GM21576 (cell line): ENCODE measurements around the gene ZNF57.
"Not testable (repeated sequence)": the region's sequence is repeated elsewhere in the genome, so short reads cannot be mapped to it uniquely, and the experiment has no call there.

Experiments
- ATAC-seq: cut with Tn5 transposase; IDR thresholded peaks from one replicate; pipeline ENCODE4 v1.9.1; 2021; ENCODE audit warnings: mild to moderate bottlenecking, moderate library complexity; ENCODE audit not compliant: unreplicated experiment

Gene ZNF57

GRCh38 chr19:2950286-2951124 is 49.8 kb downstream of the ZNF57 start:
- ATAC-seq: peak; percentile 96

DNA sequence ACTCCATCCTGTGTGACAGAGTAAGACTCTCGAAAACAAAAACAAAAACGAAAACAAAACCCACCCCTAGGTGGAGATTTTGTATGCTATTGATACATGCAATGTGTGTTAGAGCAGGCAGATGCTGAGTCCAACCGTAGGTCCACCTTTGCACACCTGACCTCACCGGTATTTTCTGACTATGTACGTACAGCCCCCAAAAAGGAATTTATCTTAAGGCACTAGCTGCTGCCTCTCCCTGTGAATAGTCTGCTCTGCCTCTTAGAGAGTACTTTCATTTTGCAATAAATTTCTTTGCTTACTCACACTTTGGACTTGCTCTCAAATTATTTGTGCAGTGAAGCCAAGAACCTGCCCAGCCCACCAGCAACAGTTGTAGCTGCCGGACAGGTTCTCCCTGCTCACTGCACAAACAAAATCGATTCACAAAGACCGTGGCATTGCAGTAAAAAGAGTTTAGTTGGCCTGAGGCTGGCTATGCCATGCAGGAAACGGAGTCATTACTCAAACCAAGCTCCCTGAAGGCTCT is 52.3 kb downstream of the ZNF57 start:
- ATAC-seq: no peak

- no peak for ATAC-seq
Measured at GRCh38 chr19:2957160-2957559, 56.4 kb downstream of the ZNF57 start.

DNA sequence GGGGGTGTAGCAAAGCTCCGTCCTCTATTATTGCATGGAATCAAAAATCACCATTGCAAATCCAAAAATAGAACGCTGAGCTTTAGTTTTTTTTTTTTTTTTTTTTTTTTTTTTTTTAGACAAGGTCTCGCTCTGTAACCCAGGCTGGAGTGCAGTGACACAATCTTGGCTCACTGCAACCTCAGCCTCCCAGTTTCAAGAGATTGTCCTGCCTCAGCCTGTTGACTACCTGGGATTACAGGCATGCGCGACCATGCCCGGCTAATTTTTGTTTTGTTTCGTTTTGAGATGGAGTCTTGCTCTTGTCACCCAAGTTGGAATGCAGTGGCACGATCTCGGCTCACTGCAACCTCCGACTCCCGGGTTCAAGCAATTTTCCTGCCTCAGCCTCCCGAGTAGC is 59.4 kb downstream of the ZNF57 start:
- no peak for ATAC-seq

- ATAC-seq: no peak
Measured at GRCh38 chr19:2962018-2962670, 61.4 kb downstream of the ZNF57 start.

- ATAC-seq: no peak
Measured at GRCh38 chr19:2963122-2963521, 62.4 kb downstream of the ZNF57 start.

GRCh38 chr19:2963631-2964030 is 62.9 kb downstream of the ZNF57 start:
- not testable (repeated sequence) for ATAC-seq

DNA sequence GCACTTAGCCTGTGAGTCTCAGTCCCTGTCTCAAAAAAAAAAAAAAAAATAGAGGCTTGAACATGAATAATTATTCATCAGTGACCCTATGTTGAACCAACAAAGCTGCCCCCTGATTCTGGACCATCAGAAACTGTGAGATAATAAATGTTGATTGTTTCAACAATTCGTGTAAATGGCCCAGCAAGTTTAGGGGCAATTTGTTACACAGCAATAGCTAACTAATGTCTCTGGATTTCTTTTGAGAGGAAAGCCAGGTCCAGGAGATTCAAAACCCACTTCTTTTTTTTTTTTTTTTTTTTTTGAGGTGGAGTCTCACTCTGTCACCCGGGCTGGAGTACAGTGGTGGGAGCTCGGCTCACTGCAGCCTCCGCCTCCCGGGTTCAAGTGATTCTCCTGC is 64.1 kb downstream of the ZNF57 start:
- ATAC-seq: no peak

DNA sequence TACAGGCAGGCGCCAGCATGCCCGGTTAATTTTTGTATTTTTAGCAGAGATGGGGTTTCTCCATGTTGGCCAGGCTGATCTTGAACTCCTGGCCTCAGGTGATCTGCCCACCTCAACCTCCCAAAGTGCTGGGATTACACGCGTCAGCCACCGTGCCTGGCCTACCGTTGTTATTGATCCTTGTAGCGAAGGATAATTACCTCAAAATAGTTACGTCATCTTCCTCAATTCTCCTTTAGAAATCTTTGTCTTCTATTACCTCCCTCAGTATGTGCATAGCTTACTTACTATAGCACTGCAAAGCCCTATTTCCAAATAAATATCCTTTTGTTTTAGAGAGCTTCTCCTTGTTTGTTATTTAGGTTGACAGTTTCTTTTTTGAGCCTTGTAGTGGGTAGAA is 67.2 kb downstream of the ZNF57 start:
- ATAC-seq: no peak
